ENCODE data around the gene PTPRQ.

The PTPRQ gene

DNA sequence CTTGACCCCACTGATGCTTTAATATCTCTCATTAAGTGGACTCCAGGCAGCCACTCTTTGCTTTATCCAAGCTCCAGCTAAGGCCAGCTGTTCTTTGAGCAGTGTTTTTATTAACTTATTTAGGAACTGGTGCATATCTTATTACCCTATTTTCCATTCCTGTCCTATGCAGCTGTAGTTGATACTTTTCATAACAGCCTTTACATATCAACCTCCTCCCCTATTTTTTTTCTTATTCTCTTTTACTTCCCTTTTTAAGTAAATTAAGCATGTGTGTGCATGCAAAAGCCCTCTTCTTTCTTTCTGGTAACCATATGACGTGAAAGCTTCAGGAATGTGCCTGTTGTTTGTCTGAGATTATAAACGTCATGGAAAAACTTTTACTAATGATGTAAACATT lies 121.2 kb downstream of the PTPRQ start:
- DNase-seq = peak; percentile 54

DNA sequence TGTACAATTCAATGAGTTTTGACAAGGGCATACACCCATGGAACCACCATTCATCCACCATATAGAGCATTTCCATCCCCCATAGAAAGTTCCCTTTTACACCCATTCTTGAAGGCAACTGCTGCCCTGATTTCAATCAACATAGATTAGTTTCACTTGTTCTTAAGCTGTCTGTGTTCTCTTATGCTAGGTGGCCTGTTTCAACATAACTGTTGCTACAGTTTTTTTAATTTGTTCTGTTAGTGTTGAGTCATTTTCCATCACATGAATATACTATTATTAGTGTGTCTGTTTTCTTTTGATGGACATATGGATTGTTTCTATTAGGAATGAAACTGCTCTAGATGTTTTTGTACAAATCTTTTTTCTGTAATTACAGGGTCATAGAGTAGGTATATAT lies 123.4 kb downstream of the PTPRQ start:
- no peak for DNase-seq

DNA sequence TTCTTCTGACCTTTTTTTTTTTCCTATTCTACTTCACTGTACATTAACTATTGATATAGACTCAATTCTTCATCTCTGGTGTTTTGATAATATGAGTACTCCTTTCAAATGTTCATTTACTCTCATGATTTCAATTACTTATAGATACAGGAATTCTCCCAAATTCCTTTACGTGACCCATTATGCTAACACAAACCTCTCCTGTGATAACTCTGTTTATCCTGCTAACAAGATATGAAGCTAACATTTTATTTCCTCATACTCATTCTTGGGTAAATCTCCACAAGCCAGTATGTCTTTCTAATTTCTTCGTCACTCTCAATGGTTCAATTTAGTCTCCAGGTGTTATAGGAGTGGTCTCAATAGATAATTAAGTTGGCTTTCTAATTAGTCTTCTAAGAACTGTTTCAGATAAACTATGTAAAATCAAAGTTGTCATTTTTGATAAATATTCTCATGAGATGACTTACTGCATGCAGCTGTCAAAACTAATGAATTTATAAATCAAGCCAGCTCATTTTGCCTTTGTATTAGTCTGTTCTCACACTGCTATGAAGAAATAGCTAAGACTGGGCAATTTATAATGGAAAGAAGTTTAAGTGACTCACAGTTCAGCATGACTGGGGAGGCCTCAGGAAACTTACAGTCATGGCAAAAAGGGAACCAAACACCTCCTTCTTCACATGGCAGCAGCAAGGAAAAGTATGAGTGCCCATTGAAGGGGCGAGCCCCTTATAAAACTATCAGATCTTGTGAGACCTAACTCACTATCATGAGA lies 132.8 kb downstream of the PTPRQ start:
- DNase-seq = no peak

DNA sequence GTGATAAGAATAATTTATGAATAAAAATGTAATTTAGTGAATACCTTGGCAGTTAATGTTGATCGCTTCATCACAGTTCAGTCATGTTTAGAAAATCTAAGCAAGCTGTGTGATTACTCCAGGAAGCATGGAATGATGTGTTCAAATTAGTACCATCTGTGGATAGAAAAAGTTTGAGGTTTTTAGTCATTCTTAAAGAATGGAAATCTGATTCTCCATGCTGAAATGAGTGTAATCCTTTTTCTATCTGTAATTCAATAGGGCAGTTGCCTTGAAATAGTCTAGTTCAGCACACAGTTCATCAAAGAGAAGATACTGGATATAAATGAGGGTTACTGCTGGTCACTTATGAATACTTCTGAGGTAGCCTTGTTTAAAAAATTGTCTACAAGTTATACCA lies 136.2 kb downstream of the PTPRQ start:
- no peak for DNase-seq

DNA sequence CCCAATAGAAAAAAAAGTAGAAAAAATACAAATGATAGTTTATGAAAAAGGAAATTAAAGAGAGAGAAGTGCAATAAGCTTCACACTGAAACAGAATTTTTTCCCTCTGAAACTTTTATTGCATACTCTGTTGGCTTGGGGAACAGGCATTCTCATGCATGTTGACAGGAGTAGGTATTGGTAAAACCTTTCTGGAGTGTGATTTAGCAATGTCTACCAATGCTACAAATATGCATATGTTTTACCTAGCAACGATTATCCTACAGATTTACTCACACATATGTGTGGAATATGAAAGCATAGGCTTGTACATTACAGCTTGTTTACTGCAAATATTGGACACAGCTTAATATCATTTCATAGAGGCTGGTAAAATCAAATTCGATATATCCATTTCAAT lies 137.7 kb downstream of the PTPRQ start:
- no peak for DNase-seq

DNA sequence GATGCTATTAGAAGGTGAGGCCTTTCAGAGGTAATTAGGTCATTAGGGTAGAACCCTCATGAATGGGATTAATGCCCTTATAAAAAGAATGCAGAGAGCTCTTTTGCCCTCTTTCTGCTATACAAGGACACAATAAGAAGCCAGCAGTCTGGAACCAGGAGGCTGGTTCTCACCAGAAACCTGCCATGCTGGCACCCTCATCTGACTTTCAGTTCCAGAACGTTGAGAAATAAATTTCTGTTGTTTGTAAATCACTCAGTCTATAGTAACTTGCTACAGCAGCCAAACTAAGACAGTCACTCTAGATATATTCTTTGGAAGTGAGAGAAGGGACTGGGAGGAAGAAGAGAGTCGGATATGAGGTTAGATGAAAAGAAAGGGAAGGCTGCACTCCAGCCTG lies 138.4 kb downstream of the PTPRQ start:
- no peak for DNase-seq

DNA sequence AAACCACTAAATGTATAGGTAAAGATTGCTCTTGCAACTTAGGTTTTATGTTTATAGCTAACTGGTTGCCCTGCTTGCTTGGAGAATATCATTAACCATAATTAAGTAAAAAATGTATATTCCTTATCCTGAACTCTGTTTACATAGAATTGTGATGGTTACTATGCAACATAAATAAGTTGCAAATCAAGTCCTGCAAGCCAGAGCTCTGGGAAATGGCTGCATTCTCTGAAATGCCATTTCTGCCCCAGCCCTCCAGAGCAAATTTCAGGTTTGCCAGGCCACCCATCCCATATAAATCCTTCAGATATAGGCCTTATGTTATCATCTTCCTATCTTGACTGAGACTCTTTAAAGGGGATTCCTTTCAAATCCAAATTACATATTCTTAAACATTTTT lies 145.0 kb downstream of the PTPRQ start:
- DNase-seq = no peak

DNA sequence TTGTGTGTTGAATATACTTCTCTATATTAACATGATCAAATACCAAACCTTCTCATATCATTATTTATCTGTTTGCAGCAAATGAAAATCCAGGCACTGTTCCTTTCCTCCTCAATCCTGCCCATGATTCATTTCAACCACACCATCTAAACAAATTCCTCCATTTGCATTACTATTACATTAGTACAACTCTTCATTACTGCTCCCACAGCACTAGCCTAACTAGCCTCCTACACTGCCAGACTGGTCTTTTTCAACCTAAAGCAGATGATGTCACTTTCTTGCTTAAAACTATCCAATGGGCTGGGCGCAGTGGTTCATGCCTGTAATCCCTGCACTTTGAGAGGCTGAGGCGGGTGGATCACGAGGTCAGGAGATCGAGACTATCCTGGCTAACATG lies 146.1 kb downstream of the PTPRQ start:
- no peak for DNase-seq

DNA sequence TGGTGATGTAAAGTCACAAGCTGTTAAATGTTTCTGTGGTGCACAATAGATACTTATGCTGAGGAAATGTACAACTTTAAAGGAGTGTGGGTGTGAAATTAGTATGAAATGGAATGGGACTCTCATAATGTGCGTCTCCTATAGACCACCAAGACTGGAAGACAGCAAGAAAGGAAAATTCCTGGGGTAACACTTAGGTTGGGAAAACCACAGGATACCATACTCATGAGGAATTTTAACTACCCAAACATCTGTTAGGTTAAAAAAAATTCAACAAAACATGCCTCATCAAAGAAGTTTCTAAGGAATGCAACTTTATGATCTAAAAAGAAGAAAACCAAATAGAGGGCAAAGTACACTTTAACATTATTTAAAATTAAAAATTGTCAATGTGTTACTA lies 149.7 kb downstream of the PTPRQ start:
- DNase-seq = no peak

DNA sequence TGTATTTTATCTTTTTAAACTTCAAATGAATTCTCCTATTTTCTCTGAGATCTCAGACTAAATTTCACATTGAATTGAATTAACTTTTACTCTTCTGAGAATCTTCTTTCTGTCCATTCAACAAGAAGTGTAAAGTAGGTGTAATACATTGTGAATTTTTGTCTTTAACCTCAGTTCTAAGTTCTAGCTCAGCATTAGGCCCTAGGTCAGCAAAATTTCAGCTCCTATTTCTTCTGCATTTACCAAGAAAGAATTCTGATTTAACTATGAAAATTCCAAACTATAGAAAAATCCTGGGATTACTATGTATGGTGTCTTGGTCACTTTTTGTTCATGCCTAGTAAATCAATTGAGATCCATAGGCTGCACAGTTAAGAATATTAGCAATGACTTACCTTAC lies 152.5 kb downstream of the PTPRQ start:
- no peak for DNase-seq

DNA sequence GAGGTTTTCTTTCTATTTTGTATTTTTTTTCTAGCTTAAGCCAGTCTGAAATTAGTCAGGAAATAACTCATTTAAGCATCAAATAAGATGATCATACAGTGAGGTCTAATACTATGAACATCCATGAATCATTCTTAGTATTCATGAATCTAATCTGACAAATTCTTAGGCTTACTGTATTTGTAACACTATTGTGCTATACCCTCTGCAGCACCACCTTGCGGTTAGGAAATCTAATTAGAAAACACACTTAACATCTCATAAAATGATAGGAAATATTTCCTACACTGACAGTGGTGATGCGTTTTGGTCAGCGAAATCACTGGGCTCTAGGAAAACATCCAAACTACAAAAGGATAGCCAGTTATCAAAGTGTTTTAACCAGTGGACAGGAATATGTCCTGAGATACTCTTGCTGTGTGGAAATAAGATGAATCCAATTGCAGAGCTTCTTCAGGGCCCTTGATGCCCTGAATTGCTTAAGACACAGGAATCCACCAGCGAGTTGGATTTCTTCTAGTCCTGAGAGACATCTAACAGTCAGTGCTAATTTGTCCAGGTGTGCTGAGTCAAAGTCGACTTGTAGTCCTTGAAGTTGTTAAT lies 154.1 kb downstream of the PTPRQ start:
- no peak for DNase-seq

DNA sequence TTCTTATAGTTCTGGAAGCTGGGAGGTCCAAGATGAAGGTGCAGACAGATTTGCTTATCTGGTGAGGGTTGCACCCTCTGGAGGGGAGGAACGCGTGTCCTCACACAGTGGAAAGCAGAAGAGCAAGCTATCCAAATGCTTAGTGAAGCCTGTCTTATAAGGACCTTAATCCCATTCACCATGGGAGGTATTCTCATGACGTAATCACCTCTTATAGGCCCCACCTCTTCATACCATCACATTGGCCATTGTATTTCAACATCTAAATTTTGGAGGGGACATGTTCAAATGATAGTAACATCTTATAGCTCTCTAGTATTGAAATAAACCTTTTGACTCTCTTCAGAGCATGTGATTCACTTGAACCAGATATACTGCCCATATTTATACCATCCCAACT lies 158.4 kb downstream of the PTPRQ start:
- no peak for DNase-seq

DNA sequence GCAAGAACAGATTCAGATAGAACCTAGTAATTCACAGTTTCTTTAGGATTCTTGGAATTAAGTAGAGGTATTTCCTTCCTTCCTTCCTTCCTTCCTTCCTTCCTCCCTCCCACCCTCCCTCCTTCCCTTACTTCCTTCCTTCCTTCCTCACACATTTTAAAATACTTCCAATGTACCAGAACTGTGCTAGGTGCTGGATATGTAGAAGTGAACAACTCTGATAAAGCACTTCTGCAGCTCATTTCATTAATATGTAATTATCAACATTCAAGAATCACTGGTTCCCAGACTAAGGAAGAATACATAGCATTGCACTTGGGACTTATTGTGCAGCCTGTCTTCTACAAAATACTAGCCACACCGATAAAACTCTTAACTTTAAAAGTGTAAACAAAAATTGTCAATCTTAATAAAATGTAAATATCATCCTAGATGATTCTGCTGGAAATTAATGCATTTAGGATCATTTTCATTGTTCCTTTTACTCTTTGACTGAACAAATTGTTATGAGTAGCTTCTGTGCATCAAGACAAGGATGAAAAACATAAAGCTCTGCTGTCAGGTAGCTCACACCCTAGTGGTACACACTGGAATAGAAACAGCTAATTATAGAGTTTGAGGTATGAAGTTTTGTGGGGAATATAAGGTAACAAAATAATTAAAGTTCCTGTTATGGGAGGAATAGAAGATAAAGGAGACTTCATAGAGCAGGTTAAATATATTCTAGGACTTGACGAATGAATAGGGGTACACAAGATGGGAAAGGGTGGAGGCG lies 163.5 kb downstream of the PTPRQ start:
- DNase-seq = no peak

DNA sequence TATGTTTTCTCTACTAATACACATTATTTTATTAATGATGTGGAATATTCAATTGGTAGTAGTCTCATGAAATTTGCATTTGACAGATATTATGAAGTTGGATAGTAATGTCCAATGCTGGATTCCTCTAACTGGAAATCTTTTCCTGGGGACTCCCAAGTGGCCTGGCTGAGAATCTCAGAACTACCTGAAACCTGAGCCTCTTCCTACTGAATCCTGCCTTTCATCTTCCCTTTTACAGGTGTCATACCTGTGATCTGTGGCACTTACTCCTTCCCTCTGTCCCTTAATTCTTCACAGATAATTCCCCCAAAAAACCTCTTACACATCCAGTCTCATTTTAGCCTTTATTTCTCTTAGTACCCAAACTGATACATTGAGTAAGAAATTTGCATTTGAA lies 173.7 kb downstream of the PTPRQ start:
- DNase-seq = no peak

DNA sequence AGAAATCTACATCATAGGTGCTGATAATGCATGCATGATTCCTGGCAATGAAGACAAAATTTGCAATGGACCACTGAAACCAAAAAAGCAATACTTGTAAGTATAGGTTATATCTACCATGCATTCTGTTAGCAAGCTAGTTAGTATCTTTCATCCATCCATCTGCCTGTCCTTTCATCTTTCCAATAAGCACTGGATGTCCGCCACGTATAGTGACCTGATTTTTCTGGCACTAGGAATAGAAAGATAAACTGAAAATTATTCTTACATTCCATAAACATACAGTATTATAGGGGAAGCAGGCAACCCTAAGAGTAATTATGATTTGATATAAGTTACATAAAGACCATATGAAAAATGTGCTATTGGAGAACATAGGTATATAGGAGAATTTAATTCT lies 176.2 kb downstream of the PTPRQ start:
- DNase-seq = no peak

DNA sequence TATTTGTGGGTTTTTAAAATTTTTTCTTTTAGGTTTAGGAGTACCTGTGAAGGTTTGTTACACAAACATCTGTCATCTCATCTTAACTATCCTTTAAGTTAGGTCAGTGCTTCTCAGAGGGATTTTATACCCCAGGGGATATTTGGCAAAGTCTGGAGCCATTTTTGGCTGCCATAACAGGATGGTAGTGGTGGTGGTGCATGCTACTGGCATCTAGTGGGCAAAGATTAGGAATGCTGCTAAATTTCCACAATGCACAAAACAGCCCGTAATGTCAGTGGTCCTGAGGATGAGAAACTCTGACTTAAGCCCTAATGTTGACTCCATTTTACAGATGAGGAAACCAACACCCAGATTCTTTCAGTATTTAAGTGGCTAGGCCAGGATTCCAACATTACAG lies 178.2 kb downstream of the PTPRQ start:
- no peak for DNase-seq

DNA sequence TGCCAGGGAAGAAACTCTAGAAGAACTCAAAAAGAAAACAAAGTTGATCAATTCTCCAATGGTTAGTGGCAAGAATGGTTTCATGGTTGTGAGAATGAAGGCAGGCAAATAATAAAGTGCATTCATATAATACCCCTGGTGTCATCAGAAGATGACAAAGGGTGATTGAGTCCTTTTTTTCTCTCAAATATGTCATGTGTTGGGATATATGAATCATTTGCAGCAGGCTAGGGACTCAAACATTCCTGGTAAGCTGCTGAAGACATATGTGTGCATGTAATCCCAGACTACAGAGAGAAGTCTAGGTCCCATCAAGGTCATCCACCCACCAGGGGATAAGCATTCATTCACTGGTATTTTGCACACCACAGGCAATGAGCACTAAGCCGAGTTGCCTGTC lies 181.0 kb downstream of the PTPRQ start:
- no peak for DNase-seq

DNA sequence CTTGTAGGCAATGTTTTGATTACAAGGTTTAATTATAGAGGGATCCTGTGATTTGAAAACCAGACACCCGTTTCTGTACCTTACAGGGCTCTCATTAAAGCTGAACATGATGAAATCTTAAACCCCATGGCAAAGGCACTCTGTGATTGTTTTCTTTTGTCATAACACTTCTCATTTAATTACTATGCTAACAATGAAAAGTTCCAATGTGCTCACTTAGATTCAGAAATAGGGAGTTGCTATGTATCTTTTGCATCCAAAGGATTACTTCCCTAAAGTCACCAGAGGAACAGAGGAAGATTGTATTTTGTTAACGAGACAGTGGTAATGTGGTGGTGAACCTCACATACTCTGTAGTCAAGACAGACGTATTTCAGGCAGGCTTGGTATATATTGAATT lies 181.9 kb downstream of the PTPRQ start:
- no peak for DNase-seq

DNA sequence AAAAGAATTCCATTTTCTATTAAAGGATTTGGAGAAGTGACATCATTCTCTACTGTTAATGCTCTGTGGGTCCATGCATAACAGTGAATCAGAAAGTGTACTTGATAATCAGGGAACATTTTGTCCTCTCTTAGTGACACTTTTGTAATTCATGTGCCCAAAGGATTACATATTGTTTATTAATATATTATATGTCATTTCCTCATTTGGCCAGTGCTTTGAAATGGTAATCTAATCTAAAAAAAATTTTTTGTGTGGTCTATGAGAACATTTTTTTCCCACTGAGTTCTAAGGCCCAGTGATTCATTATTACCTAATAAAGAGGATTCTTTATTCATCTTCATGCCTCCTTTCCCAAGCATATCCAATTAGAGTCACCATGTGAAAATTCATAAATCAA lies 183.7 kb downstream of the PTPRQ start:
- DNase-seq = no peak

DNA sequence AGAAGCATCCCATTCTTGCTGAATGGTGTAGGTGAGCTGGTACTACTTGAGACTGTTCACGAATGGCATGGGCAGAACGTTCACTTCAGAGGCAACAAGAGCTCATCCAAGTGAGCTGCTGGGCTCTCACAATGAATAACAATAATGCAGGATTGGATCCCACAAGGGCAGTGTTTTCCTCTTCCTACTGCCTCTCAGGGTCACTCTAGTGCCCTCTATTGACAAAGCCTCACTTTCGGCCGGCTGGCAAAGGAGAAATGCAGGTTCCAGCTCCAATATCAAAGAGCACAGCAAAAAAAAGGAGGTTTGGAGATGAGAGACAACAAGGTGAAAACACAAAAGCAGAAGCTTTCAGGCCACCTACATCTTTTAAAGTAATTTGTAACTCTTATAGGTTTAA lies 188.8 kb downstream of the PTPRQ start:
- no peak for DNase-seq

DNA sequence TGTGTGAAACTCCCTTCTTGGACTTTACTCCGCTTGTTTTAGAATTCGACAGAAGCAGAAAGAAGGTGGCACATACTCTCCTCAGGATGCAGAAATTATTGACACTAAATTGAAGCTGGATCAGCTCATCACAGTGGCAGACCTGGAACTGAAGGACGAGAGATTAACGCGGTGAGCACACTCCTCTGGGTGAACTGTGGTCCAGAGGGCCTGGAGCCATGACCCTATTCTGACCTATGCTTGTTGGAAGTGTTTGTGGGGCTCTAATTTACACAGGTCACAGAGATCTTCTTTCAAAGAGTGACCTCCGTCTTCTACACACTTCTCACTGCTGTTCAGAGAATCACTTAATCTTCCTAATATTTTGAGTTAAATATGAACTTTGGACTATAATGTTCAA lies 190.9 kb downstream of the PTPRQ start:
- DNase-seq = no peak

DNA sequence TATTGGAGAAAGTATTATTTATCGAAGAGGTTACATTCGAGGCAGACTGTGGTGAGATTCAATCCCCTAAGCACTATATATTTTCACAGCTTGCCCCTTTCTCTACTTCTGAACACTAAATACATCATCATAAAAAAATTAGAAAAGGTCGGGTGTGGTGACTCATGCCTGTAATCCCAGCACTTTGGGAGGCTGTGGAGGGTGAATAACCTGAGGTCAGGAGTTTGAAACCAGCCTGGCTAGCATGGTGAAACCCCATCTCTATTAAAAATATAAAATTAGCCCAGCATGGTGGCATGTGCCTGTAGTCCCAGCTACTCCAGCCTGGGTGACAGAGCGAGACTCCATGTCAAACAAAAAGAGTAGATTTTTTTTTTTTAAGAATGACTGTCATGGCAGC lies 192.8 kb downstream of the PTPRQ start:
- DNase-seq = no peak

DNA sequence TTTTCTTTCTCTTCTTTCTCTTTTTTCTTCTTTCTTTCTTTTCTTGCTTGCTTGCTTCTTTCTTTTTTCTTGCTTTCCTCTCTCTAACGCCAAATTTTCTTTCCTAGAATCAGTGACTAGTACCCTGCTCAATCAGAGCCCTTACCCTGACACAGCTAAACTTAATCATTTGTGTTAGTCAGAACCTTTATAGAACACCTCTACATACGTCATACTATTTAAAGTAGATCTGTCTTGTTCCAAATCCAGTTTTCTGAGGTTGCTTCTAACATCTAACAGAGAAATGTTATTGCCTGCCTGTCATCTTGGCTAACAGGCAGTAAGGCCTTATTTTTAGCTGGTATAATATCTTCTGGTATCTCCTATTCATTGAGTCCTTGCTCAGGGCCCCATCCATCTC lies 197.9 kb downstream of the PTPRQ start:
- no peak for DNase-seq

DNA sequence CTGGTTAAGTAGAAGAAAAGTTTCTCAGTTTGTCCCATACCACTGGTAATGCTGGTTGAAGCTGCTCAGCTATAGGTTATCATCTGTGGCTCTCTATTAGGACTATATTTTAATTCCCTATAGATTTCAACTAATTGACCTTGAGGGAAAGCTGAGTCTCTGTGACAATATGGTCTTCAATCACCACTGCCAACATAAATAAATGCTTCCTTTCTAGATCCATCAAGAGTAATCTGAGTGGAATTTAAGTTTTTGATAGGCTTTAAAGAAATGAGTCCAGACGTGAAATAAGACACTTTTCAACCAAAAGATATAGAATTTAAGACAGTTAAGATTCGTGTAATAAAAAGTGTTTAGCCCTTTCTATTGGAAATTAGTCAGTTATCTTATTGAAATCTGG lies 199.9 kb downstream of the PTPRQ start:
- DNase-seq = peak; percentile 2

Data from DMS 273 treated with DMSO at 0.1 percent for 48 hours (cell line).